H7 (cell line): Measurements from ENCODE around the gene LRRC58. TPM values are rescaled to one million over a fixed set of nuclear protein-coding genes. Genes with fewer than 3 reads are reported as not detected.
"Not testable (repeated sequence)": the region's sequence is repeated elsewhere in the genome, so short reads cannot be mapped to it uniquely, and the experiment has no call there.

Experiments
- DNase-seq: peaks from one replicate; pipeline ENCODE4 v3.0.0; 2012
- H3K27me3 ChIP-seq: 2 replicates; pipeline ENCODE4 v1.6.0; 2011; ENCODE audit warnings: mild to moderate bottlenecking, low read length; ENCODE audit not compliant: control insufficient read depth, insufficient read depth
- H3K36me3 ChIP-seq: replicated peaks from 2 replicates; pipeline ENCODE4 v1.5.1; 2011; ENCODE audit warnings: low read length; ENCODE audit not compliant: control insufficient read depth, insufficient read depth
- H3K4me3 ChIP-seq: 2 replicates; pipeline ENCODE4 v1.5.1; 2011; ENCODE audit warnings: low read depth, mild to moderate bottlenecking, control low read depth, low read length, moderate library complexity; ENCODE audit not compliant: insufficient read depth
- total RNA-seq: library from RNA; depleted of rRNA; stranded (reverse); fragments of >200 nt; shearing (Covaris generic); gene quantifications from 2 replicates; pipeline ENCODE4 v1.2.3, GENCODE V29; 2014; rRNA removed

The LRRC58 gene
- 16.6 and 25.0 TPM in 2 replicates for total RNA-seq

GRCh38 chr3:120348991-120349854, at the start of gene LRRC58:
TSS of gene LRRC58 (minus strand) at chr3:120349354. CDS start at chr3:120349243, 111 bp downstream.
- peak; percentile 88 for DNase-seq
- H3K27me3 ChIP-seq, result no peaks in the 10 kb centered on the region
- peak within 1 kb of the TSS; percentile 90 for H3K4me3 ChIP-seq
- no peaks in the 10 kb centered on the region for H3K36me3 ChIP-seq

- peaks cover 54% of the 10 kb centered on the region for H3K36me3 ChIP-seq
- DNase-seq, result no peak
These were observed 47.3 kb upstream of the LRRC58 start for GRCh38 chr3:120396469-120396868.

GRCh38 chr3:120394347-120394746, 45.2 kb upstream of the LRRC58 start:
- no peak for DNase-seq
- peaks cover 37% of the 10 kb centered on the region for H3K36me3 ChIP-seq
- H3K4me3 ChIP-seq, result no peak overlapping the region
- H3K27me3 ChIP-seq, result no peaks in the 10 kb centered on the region

More at GRCh38 chr3:120396469-120396868, 47.3 kb upstream of the LRRC58 start:
- Histone ChIP-seq H3K27me3 (no peaks in the 10 kb centered on the region), H3K4me3 (no peak overlapping the region)

GRCh38 chr3:120393761-120394160, 44.6 kb upstream of the LRRC58 start:
- DNase-seq, result no peak
- Histone ChIP-seq H3K27me3 (no peaks in the 10 kb centered on the region), H3K4me3 (no peak overlapping the region), H3K36me3 (peaks cover 31% of the 10 kb centered on the region)

GRCh38 chr3:120393243-120393642, 44.1 kb upstream of the LRRC58 start:
- no peak for DNase-seq
- no peak overlapping the region for H3K4me3 ChIP-seq
- H3K36me3 ChIP-seq, result peaks cover 27% of the 10 kb centered on the region
- no peaks in the 10 kb centered on the region for H3K27me3 ChIP-seq

- no peak overlapping the region for H3K4me3 ChIP-seq
- DNase-seq, result no peak
- H3K27me3 ChIP-seq, result no peaks in the 10 kb centered on the region
- no peaks in the 10 kb centered on the region for H3K36me3 ChIP-seq
These were observed 33.8 kb upstream of the LRRC58 start for GRCh38 chr3:120382941-120383447.

GRCh38 chr3:120381503-120381902, 32.3 kb upstream of the LRRC58 start:
- H3K36me3 ChIP-seq, result no peaks in the 10 kb centered on the region

GRCh38 chr3:120377948-120378347, 28.8 kb upstream of the LRRC58 start:
- H3K27me3 ChIP-seq, DNase-seq, H3K4me3 ChIP-seq, H3K36me3 ChIP-seq: not testable (repeated sequence)

More at GRCh38 chr3:120381503-120381902, 32.3 kb upstream of the LRRC58 start:
- Histone ChIP-seq H3K4me3 (no peak overlapping the region), H3K27me3 (no peaks in the 10 kb centered on the region)
- DNase-seq, result no peak

GRCh38 chr3:120370463-120370862, 21.3 kb upstream of the LRRC58 start:
- no peaks in the 10 kb centered on the region for H3K36me3 ChIP-seq
- H3K4me3 ChIP-seq, result no peak overlapping the region
- H3K27me3 ChIP-seq, result no peaks in the 10 kb centered on the region
- DNase-seq, result no peak

- Histone ChIP-seq H3K36me3 (no peaks in the 10 kb centered on the region), H3K27me3 (no peaks in the 10 kb centered on the region), H3K4me3 (no peak overlapping the region)
- DNase-seq, result no peak
These were observed 19.9 kb upstream of the LRRC58 start for GRCh38 chr3:120369037-120369467.

- Histone ChIP-seq H3K4me3 (no peak overlapping the region), H3K27me3 (no peaks in the 10 kb centered on the region), H3K36me3 (no peaks in the 10 kb centered on the region)
- DNase-seq, result no peak
These were observed 19.0 kb upstream of the LRRC58 start for GRCh38 chr3:120368172-120368571.

- DNase-seq, result no peak
- Histone ChIP-seq H3K27me3 (no peaks in the 10 kb centered on the region), H3K36me3 (no peaks in the 10 kb centered on the region), H3K4me3 (no peak overlapping the region)
These were observed 15.7 kb upstream of the LRRC58 start for GRCh38 chr3:120364821-120365220.

GRCh38 chr3:120364101-120364500, 14.9 kb upstream of the LRRC58 start:
- DNase-seq, result no peak
- H3K4me3 ChIP-seq, result no peak overlapping the region
- no peaks in the 10 kb centered on the region for H3K27me3 ChIP-seq
- H3K36me3 ChIP-seq, result no peaks in the 10 kb centered on the region

GRCh38 chr3:120357807-120358206, 8.7 kb upstream of the LRRC58 start:
- Histone ChIP-seq H3K4me3 (no peak overlapping the region), H3K36me3 (no peaks in the 10 kb centered on the region), H3K27me3 (no peaks in the 10 kb centered on the region)
- DNase-seq, result no peak

- H3K27me3 ChIP-seq, result no peaks in the 10 kb centered on the region
- H3K4me3 ChIP-seq, result no peak overlapping the region
- no peaks in the 10 kb centered on the region for H3K36me3 ChIP-seq
- DNase-seq, result no peak
These were observed 6.3 kb upstream of the LRRC58 start for GRCh38 chr3:120355486-120355885.
